Measurements from ENCODE around the gene GIT2. TPM values are rescaled to one million over a fixed set of nuclear protein-coding genes. Genes with fewer than 3 reads are reported as not detected.
A peak's percentile ranks its signal among the peaks of the same experiment; 100 is the strongest.

The GIT2 gene
- total and polyA plus RNA-seq, 2 of the 13 experiments (the other 11 are each of a cell fraction or from before 2014, with no cell fraction given): 18.4 to 19.8 TPM

- Histone ChIP-seq H3K9ac (ENCODE audit: insufficient read depth, low read depth, low read length) (peak overlapping the region; percentile 29), H4K20me1 (ENCODE audit: insufficient read depth, low read length) (no peaks in the 10 kb centered on the region), H3K27me3 (ENCODE audit: control insufficient read depth in 1 of 2, insufficient read depth in 2 of 2, low read length in 2 of 2) (no peaks in the 10 kb centered on the region), H3K36me3 (replicated peaks in 1 of 2; ENCODE audit: control insufficient read depth in 1 of 2, insufficient read depth in 2 of 2, low read length in 2 of 2) (peaks cover 11 to 36% of the 10 kb centered on the region in 2 experiments), H3K4me3 (replicated peaks in 1 of 3; ENCODE audit: insufficient read depth in 1 of 3, low read depth in 2 of 3, low read length in 3 of 3) (no peak overlapping the region; a peak in 1 of 6 replicates), H3K27ac (ENCODE audit: extremely low read length, insufficient read depth, low read length) (peak overlapping the region; percentile 76), H2AFZ (ENCODE audit: low read length) (no peak overlapping the region), H3K79me2 (ENCODE audit: insufficient read depth, low read length) (no peaks in the 10 kb centered on the region), H3K4me2 (ENCODE audit: low read depth, low read length) (peak overlapping the region; percentile 38), H3K9me3 (ENCODE audit: low read length) (no peaks in the 10 kb centered on the region), H3K4me1 (ENCODE audit: insufficient read depth, low read length) (peaks cover 75% of the 10 kb centered on the region)
- ChIA-PET CTCF (ENCODE audit: low intra/inter-chr PET ratio, low total read pairs) (no interaction called here), POLR2A (interaction anchor here (1.1 to 1.6 kb wide), 2 partner anchors 47 to 50 kb away, joined by 4 read pairs; partner anchors contain the start of genes ANKRD13A and GIT2)
- no TSS peak for BruUV-seq (replicated peaks)
- ATAC-seq (peak; percentile 96), FAIRE-seq (peak; percentile 100), DNase-seq (ENCODE audit: low spot score) (peak; percentile 99)
- intact Hi-C loops (cut with micrococcal nuclease; ENCODE audit: unreplicated experiment): loop anchor here (5.0 kb wide), 1 partner anchor 48 kb away; the partner anchor contains the start of genes ANKRD13A and GIT2
- in situ Hi-C loops (cut with HindIII; ENCODE audit: extremely low pct_ligation_motif_present, low pct_unique_long_range_greater_than_20kb): no loop called here
- 9% methylated on average over 1 of the region's 1 CpG for WGBS (ENCODE audit: low lambda C conversion rate)
- TF ChIP-seq MAFF (IDR thresholded peaks at IDR 0.05; ENCODE audit: low read depth, low read length): peak; percentile 80
- no peak for TF ChIP-seq NR3C1 (CRISPR knock-in tag; IDR thresholded peaks at IDR 0.05)
- no peak for TF ChIP-seq ARID2 (CRISPR knock-in tag; IDR thresholded peaks at IDR 0.05; ENCODE audit: borderline replicate concordance)
- TF ChIP-seq ATF1 (CRISPR knock-in tag; IDR thresholded peaks at IDR 0.05): peak; percentile 73; the same call in 1 of the 2 replicates
- TF ChIP-seq BHLHE40 (IDR thresholded peaks at IDR 0.05; ENCODE audit: low read length): peak; percentile 87
- TF ChIP-seq ZFY (CRISPR knock-in tag; IDR thresholded peaks at IDR 0.05): peak; percentile 74
- TF ChIP-seq ZNF292 (CRISPR knock-in tag; IDR thresholded peaks at IDR 0.05; ENCODE audit: borderline replicate concordance, low read depth): peak; percentile 58; the same call in 1 of the 2 replicates
- TF ChIP-seq IKZF4 (CRISPR knock-in tag; IDR thresholded peaks at IDR 0.05; ENCODE audit: borderline replicate concordance, low read depth, not compliant biosample characterization): no peak
- peak; percentile 37; the same call in 1 of the 2 replicates for TF ChIP-seq ZMYM3 (CRISPR knock-in tag; IDR thresholded peaks at IDR 0.05)
- peak; percentile 63; the same call in 1 of the 2 replicates for TF ChIP-seq ZNF441 (CRISPR knock-in tag; IDR thresholded peaks at IDR 0.05; ENCODE audit: borderline replicate concordance)
- no peak for TF ChIP-seq ZNF382 (CRISPR knock-in tag; IDR thresholded peaks at IDR 0.05; ENCODE audit: borderline replicate concordance)
- TF ChIP-seq KDM3A (CRISPR knock-in tag; IDR thresholded peaks at IDR 0.05; ENCODE audit: low read depth): peak; percentile 38; the same call in 1 of the 2 replicates
- TF ChIP-seq ZNF550 (CRISPR knock-in tag; IDR thresholded peaks at IDR 0.05; ENCODE audit: borderline replicate concordance): no peak
- TF ChIP-seq POGZ (CRISPR knock-in tag; IDR thresholded peaks at IDR 0.05): peak; percentile 83
- TF ChIP-seq USF2 (IDR thresholded peaks at IDR 0.05; ENCODE audit: low read depth, low read length): peak; percentile 80
- TF ChIP-seq USF2 (CRISPR knock-in tag; IDR thresholded peaks at IDR 0.05; ENCODE audit: borderline replicate concordance): peak; percentile 81; the same call in 1 of the 2 replicates
- TF ChIP-seq SIX1 (CRISPR knock-in tag; IDR thresholded peaks at IDR 0.05; ENCODE audit: borderline replicate concordance): peak; percentile 96
- TF ChIP-seq HOXA3 (CRISPR knock-in tag; IDR thresholded peaks at IDR 0.05): peak; percentile 78
- peak; percentile 74 to 87 for TF ChIP-seq MAFK (conservative IDR thresholded peaks at IDR 0.05 in 1 of 2, IDR thresholded peaks at IDR 0.05 in 1 of 2; ENCODE audit: low read length in 2 of 2)
- no peak for TF ChIP-seq AKAP8 (CRISPR knock-in tag; IDR thresholded peaks at IDR 0.05)
- peak; percentile 44; the same call in 1 of the 2 replicates for TF ChIP-seq YEATS2 (CRISPR knock-in tag; IDR thresholded peaks at IDR 0.05; ENCODE audit: borderline replicate concordance)
Observed at GRCh38 chr12:109949089-109949488, 47.1 kb downstream of the GIT2 start.

All from HepG2 (cell line).